Measurements from ENCODE around the gene PID1.

Gene PID1

GRCh38 chr2:229126066-229126465 is 145.0 kb downstream of the PID1 start:
- no peak overlapping the region for H3K4me3 ChIP-seq (ENCODE audit: low read depth, low read length)

DNA sequence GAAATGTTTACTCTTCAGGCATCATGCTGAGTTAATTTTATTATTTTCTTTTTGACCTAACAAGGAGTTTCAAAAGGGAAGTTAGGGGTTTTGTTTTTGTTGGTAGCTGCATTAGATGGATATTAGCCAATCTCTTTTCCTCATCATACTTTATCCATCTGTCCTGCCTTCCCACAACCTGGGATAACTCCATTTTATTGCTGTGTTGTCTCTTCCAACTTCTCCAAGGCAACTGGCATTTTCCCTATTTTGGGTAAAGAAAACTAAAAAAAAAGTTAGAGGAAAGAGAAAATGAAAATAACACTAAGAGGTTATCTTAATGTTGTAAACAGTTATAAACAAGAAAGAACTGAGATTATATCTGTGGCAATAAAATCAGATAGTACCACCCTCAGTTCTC is 147.0 kb downstream of the PID1 start:
- H3K4me3 ChIP-seq (ENCODE audit: low read depth, low read length): no peak overlapping the region

DNA sequence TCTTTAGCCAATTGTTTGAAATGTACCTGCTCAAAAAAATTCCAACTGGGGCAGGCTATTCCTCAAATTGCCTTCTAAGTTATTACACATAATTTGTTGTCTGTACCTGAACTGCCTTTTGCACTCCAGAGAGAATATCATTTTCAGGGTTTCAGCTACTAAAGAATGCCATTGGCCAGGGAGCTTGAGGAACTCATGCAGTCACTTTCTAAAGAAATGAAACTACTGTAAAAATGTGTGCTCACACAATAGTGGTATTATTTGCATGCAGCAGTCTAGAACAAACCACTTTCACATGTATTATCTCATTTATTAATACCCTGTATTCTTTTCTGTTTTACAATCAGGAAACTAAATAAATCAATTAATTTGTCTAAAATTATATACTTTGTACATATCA is 152.2 kb downstream of the PID1 start:
- H3K4me3 ChIP-seq (ENCODE audit: low read depth, low read length): no peak overlapping the region

GRCh38 chr2:229118336-229118735 is 152.8 kb downstream of the PID1 start:
- no peak overlapping the region for H3K4me3 ChIP-seq (ENCODE audit: low read depth, low read length)

GRCh38 chr2:229111744-229112143 is 159.3 kb downstream of the PID1 start:
- no peak overlapping the region for H3K4me3 ChIP-seq (ENCODE audit: low read depth, low read length)

DNA sequence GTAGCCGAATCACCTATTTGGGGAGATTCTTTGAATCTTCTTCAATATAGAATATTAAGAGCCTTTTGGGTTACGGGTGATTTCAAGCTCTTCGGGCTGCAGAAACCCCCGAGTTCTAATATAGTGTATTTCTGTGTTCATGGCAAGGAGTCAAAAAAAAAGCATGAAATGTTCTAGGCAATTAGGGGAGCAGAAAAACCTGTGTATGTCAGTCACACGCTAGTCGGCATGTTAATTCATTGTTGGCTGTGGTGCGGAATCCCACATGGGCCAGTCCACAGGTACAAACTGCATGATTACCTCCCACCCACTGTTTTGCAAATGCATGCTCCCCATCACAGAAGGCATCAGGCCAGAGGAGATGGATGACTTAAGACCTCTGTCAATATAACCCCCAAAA is 161.9 kb downstream of the PID1 start:
- no peak overlapping the region for H3K4me3 ChIP-seq (ENCODE audit: low read depth, low read length)

- H3K4me3 ChIP-seq (ENCODE audit: low read depth, low read length): no peak overlapping the region
Measured at GRCh38 chr2:229107601-229108000, 163.5 kb downstream of the PID1 start.

DNA sequence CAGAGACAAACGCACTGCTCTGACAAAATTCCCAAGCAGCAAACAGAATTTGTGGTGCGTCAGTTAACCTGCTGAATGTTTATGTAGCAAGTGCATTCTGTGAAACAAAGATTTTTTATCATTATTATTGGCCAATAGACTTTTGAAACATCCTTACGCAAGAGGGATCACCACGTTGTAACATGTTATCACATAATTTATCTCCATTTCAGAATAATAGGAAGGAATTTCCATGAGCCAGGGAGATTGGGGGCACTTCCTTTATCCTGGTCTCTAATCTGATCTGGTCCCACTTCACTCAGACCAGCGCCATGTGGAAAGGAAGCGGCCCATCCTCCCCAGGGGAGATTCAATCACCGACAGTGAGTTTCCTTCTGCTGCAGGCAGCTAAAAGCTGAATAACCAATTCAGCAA is 166.1 kb downstream of the PID1 start:
- H3K4me3 ChIP-seq (ENCODE audit: low read depth, low read length): no peak overlapping the region

GRCh38 chr2:229104025-229104424 is 167.1 kb downstream of the PID1 start:
- H3K4me3 ChIP-seq (ENCODE audit: low read depth, low read length): no peak overlapping the region

DNA sequence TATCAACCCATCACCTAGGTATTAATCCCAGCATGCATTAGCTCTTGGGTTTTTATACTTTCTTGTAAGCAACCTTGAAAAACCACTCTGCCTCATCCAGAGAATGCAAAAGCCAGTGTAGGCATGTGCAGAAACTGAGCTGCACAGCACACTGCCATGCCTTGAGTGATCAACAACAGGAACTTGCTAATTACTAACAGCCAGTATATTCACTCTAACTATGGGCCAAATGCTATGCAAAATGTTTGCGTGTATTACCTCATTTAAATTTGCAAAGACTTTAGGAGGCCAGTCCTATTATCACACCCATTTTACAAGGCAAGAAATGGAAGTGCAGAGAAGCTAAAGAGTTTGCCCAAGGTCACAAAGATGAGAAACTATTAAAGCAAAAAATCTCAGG is 169.8 kb downstream of the PID1 start:
- H3K4me3 ChIP-seq (ENCODE audit: low read depth, low read length): no peak overlapping the region

- no peak overlapping the region for H3K4me3 ChIP-seq (ENCODE audit: low read depth, low read length)
Measured at GRCh38 chr2:229099231-229099630, 171.9 kb downstream of the PID1 start.

GRCh38 chr2:229098801-229099200 is 172.3 kb downstream of the PID1 start:
- no peak overlapping the region for H3K4me3 ChIP-seq (ENCODE audit: low read depth, low read length)

DNA sequence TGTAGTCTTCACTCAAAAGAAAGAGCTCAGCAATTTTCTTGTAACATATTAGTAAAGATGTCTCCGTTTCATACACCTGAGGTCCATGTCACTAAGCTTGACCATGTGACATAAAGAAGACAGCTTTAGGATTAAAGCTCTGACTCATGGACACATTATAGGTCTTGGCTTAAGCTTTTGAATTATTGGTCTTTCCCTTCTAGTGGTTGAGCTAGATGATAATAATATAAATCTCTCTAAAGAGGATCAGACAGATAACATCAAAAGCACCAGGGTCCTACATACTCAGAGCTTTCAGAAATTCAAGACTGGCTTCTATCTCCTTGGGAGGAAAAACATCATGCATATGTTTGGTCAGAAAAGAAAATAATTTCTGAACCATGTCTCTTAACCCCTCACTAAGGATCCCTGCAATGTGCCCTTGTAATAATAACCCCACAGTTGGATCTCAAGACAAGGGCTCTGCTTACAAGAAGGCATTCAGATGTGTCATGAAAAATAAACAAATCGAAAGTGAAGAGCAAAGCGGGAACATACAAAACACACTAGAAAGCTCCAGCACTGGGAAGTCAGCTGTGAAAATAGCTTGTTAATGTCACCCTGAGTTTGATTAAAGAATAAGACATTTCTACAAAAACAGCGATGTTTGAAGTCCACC is 174.5 kb downstream of the PID1 start:
- no peak overlapping the region for H3K4me3 ChIP-seq (ENCODE audit: low read depth, low read length)

DNA sequence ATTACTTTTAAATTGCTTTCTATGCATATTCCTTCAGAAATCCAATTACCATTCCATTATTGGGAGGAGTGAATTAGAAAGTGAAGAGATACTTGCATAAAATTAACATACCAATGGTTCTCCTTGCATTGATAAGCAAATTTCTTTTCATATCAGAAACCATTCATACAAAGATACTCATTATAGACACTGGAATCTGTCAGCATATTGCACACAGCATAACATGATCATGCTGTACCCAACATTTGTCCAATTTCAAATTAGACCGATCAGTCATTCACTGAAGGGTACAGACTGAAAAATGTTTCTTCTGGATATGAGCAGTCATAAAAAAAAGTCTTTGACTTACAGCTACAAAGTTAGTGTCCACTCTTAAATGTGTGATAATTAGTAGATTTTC is 175.6 kb downstream of the PID1 start:
- no peak overlapping the region for H3K4me3 ChIP-seq (ENCODE audit: low read depth, low read length)

DNA sequence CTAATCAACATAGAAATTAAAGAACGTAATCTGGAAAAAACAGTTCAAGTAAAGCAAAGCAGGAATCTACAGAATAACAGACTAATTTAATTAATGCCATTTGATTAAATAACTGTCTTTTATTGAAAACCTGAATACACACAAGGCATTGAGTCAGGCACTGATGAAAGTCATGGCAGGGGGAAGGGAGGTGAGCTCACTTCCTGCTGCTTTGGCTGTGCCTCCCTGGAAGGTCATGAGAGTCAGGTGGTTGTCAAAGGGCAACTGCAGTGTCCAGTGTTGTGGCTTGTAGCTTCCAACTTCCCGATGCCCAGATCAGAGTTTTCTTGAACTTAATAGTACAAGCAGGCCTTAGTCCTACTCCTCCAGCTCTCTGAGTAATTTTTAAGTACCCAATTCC is 180.9 kb downstream of the PID1 start:
- no peak overlapping the region for H3K4me3 ChIP-seq (ENCODE audit: low read depth, low read length)

DNA sequence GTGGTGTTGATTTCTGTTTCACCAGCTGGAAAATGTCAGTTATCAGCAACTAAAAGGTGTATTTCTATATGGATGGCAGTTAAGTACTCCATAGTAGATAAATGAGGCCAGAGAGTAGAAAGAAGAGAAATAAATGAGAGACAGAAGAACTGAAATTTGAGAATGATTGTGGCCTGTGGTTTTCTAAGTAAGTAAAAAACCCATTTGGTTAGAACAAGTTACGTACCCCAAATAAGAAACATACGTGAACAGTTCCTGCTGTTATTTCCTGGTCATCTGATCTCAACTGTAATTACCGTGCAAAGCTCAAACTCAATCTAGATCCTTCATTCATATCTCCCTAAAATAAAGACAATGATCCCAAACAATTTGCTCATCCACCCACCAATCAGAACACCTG is 181.3 kb downstream of the PID1 start:
- H3K4me3 ChIP-seq (ENCODE audit: low read depth, low read length): no peak overlapping the region

DNA sequence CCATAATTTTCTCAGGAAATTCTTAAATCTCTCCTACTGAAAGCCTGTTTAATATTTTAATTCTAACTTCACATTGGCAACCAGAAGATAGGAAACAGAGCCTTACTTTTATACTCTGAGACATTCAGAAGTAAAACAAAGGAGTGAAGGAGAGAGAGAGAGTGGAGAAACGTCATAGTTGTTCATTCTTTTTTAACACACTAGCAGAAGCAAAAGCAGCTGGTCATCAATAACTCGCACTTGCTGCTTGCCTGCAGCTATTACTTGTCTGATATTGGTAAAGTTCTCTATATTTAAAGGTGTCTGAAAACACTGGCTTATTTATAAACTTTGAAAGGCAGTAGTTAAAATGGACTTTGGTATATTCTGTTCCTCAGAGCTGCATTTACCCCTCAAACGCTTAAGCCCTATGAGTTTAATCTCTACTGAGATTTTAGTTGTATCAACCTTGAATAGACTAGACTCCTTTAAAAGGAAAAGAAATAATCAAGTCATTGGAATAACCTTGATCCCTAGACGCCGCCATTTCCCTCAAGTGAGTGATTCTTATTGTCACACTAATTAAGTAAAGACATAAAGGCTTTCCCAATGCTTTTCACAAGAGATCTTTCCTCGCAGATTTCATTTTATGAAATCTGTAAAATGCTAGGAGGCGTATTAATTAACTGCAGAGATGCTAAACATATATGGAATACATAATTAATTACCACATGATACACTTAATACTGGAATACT is 182.0 kb downstream of the PID1 start:
- H3K4me3 ChIP-seq (ENCODE audit: low read depth, low read length): no peak overlapping the region

GRCh38 chr2:229088517-229088913 is 182.6 kb downstream of the PID1 start:
- no peak overlapping the region for H3K4me3 ChIP-seq (ENCODE audit: low read depth, low read length)

- no peak overlapping the region for H3K4me3 ChIP-seq (ENCODE audit: low read depth, low read length)
Measured at GRCh38 chr2:229087843-229088516, 183.1 kb downstream of the PID1 start.

DNA sequence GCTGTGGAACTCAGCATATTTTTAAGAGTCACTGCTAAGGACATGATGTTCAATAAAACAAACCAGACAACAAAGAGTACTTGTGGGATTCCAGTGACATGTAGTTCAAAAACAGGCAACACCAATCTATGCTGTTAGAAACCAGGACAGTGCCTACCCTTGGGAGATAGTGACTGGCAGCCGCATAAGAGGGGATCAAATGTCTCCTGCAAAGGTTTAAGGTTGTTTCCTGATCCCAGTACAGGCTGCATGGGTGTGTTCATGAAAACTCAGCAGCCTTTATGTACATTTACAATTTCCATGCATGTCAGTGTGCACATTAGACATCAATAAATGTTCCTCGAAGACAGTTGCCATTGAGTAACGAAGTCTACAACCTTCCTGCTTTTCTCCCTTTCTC is 183.8 kb downstream of the PID1 start:
- H3K4me3 ChIP-seq (ENCODE audit: low read depth, low read length): no peak overlapping the region

GRCh38 chr2:229085439-229085838 is 185.6 kb downstream of the PID1 start:
- no peak overlapping the region for H3K4me3 ChIP-seq (ENCODE audit: low read depth, low read length)

DNA sequence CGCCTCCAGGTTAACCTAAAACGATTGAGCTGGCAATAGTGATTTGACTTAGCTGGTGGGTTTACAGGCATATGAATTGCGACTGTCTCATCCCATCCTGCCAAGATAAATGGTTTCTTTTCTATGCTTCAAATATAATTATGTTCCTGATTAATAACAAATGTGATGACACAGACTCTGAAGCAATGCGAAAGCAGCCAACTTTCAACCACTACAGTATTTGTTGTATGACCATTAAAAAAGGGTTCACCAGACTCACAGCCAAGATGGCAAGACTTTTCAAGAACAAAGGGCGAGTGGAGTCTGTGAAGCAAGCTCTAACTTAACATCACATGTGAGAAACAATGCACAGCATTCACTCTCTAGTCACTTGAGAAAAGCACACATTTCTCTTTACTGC is 186.6 kb downstream of the PID1 start:
- H3K4me3 ChIP-seq (ENCODE audit: low read depth, low read length): no peak overlapping the region

All from iPS-11a (cell line).